NK-92 (cell line): ENCODE measurements around the gene NEDD4L.
"Not testable (repeated sequence)": the region's sequence is repeated elsewhere in the genome, so short reads cannot be mapped to it uniquely, and the experiment has no call there.

Source experiments
- DNase-seq: peaks from one replicate; lab custom pipeline; 2025; ENCODE audit not compliant: unreplicated experiment; lab: John Stamatoyannopoulos, UW

Gene NEDD4L

DNA sequence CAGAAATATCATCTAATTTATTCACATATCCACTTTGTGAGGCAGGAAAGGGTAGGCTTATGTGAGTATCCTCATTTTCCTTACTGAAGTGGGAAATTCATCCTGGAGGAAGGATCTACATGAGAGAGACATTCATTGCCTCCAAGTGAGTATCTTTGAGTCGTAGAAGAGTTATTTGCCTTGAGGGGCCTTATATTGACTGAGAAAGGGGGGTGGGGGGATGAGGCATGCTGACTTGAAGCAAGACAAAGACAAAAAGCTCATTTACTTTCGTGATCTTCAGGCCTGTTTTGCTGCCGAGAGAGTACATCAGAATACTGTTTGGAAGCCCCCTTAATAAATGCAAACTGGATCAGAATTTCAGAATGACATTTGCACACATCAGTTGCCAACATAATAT lies 17.6 kb upstream of the NEDD4L start:
- DNase-seq: no peak

GRCh38 chr18:58026857-58027256 lies 17.2 kb upstream of the NEDD4L start:
- DNase-seq: no peak

- no peak for DNase-seq
Measured at GRCh38 chr18:58027341-58027740, 16.7 kb upstream of the NEDD4L start.

DNA sequence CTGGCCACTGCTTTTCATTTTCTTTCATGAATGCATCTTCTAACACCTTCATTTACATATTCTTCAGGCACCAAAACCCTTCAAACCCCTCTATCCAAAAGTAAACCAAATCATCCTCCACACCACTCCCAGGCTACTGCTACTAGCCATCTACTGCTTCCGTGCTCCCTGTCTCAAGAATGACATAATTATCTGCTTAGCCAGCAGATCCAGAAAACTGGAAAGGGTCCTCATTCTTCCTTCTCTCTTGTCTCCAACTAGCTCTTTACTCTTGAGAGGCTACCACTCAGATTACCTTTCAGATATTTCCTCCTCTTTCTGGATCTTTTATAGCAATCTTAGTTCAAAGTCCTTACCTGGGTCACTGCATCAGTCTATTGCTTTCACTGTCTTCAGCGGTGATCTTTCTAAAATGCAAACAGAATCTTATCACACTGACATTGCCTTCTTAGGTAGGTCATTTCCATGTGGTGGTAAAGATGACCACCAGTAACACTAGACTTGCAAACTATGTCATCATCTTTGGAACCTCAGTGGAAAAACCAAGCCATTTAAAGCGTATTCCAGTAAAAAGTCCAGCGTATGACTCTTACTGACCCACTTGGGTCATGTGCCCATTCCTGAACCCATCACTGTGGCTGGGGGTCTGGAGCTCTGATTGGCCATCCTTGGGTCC lies 15.8 kb upstream of the NEDD4L start:
- DNase-seq: no peak

GRCh38 chr18:58032233-58032632 lies 11.8 kb upstream of the NEDD4L start:
- no peak for DNase-seq

DNA sequence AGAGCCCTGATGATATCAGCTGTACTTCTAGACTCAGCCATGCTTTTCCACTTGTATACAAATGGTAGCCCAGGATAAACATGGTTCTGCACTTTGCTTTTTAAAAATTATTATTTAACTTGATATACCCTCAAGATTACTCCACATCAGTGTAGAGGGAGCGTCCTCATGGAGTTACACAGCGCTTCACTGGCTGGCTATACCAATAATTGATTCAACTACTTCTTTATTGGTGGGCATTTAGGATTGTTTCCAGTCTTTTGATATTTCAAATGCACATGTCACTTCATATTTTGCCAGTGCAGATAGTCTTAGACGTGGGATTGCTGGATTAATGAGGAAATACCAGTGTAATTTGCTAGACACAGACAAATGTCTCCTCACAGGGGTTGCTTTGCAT lies 10.8 kb upstream of the NEDD4L start:
- DNase-seq: no peak

- no peak for DNase-seq
Measured at GRCh38 chr18:58034370-58034769, 9.7 kb upstream of the NEDD4L start.

- no peak for DNase-seq
Measured at GRCh38 chr18:58037163-58037562, 6.9 kb upstream of the NEDD4L start.

- DNase-seq: no peak
Measured at GRCh38 chr18:58038063-58038462, 6.0 kb upstream of the NEDD4L start.

DNA sequence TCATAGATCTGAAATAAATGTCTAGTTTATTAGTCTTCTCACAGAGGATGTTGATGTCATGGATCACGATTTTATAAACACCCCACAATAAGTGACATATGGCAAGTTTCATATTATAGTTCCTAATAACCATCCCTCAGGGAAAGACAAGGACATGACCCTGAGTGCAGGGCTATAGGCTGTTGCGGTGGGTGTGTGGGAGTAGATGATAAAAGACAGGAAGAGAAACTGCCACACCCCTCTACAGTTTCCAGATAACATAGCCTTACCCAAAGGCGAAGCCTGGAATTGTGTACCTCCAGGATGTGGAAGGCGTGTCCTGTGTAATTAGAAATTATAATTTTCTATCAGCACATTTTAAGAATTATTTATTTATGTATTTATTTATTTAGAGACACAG lies 2.4 kb upstream of the NEDD4L start:
- DNase-seq: no peak

DNA sequence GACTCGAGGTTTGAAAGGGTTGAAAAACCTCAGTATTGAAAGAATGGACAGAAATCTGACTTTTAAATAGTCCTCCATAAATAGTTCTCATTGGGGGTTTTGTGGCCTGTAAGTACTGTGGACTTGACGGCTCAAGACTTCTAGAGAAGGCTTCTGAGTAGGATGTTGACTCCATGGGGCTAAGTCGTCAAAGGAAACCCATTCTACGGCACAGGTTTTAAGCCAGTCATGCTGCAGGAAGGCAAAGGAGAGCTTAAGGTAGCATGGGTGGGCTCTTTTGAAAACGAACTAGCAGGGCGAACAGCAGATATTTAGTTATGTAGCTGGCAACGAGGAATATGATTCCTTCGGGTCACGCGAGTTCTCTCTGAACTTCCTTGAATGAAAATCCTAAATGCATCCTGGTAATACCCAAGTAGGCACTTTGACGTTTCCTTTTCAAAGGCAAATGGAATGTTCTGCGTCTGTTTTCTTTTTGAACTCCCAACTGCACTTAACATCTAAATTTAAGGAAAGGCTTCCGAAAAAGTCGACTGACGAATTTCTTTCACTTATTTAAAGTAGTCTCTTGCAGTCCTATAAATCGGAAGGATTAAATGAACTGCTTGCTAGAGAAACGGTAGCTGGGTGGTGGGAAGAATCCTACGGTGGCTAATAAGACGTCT lies 1.1 kb upstream of the NEDD4L start:
- no peak for DNase-seq

DNA sequence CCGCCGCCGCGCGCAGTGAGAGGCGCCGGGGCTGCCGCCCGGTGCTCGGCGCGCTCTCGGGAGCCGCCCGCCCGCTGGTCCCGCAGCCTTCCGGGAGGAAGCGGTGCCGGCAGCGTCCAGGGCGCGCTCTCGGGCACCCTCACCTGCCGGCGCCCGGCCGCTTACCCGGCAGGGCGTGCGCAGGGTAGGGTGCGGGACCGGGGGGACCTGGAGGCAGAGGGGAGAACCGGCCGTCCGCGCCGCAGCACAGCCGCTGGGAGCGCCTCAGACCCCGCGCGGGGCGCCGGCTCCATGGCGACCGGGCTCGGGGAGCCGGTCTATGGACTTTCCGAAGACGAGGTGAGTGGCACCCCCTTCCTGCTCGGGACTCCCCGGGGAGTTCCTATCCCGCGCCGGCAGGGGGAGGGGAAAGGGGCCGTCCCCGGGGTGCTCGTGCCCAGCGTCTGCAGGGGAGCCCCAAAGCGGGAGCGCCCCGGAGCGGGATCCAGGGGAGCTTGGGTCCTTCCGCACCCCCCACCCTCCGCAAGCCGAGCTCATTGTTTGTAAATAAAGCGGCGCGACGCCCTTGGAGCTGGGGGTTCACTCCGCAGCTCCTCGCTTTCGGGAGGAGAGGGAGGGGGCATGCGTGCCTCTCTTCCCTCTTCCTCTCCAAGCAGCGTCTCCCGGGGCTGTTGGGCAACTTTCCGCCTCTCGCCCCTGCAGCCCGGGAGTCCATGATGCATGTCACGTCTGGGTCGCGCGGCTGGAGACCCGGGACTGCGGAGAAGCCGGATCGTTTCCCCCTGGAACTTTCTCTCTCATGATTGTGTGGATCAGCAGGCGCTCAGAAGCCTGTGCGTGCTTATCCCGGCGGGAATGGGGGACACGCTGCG lies 580 bp downstream of the NEDD4L start:
- no peak for DNase-seq

- DNase-seq: no peak
Measured at GRCh38 chr18:58045242-58046092, 1.4 kb downstream of the NEDD4L start.

DNA sequence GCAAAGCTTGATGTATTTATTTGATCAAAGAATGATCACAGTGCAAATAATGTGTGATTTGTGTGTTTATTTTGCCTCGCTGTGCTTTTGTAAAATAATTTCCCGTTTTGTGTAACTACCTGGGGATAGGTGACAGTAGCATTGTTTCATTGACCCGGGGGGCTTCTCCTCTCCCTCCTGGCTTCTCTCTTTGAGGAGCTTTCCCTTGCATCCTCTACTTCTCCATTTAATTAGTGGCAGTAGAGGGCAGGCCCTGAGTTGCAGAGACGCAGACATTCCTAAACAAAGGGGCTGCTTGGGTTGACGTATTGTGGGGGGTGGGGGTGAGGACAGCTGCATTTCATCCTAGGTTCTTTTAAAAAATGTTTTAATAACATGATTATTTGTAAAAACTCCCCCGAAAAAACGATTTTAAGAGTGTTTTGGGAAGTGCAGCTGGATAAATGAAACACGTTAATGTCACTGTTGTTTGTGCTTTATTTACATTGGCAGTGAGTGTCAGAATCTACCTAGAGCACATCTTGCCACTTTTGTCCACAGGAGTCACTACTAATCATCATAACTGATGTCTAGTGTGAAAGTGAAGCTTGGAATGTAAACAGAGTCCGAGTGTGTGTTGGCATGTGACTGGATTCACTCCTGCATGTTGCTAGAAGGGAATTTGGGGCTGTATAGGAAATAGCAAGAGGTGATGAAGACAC lies 2.2 kb downstream of the NEDD4L start:
- no peak for DNase-seq

GRCh38 chr18:58046794-58047555 lies 2.9 kb downstream of the NEDD4L start:
- DNase-seq: no peak

DNA sequence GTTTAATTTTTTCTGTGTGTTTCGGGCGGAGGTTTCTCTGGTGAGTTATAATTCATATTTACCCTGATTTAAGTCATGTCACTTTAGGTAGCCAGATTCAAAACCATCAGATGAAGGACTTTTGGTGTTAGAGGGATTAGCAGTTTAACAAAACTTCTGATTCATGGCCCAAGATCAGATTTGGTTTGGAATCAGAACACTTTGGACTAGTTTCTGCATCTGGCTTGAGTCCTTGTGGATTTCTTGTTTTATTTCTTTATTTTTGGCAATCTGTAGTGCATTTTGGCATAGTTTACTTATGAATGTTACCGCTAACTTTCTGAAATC lies 3.5 kb downstream of the NEDD4L start:
- DNase-seq: no peak

- DNase-seq: no peak
Measured at GRCh38 chr18:58048081-58048642, 4.1 kb downstream of the NEDD4L start.

DNA sequence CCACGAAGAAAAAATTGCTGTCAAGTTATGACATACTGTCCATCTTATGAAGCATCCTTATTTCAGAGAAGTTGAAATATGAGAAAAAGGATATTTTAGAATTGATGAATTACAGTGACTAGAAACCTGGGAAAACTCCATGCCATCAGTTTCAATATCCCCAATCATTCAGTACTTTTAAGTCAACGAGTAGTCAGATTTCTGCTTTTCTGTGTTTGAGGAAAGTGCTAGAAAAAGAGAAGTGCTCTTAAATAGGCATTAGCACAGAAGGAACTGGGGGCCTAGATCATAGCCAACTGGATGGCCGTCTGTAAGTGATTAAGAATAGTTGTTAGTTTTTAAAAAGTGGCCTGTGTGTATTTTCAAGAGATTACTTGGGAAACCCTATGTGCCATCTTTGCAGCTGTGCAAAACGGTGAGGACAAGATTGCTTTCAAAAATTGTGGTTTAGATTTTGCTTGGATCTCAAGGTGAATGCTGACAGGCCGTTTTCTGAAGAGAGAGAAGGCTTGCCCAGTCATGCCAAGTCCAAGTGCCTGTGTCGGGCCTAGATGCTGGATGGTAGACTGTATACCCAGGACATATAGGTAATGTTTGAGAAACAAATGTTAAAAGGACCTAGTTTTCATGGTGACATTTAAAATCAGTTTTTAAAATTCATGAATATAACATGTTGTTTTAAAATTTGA lies 5.1 kb downstream of the NEDD4L start:
- no peak for DNase-seq

GRCh38 chr18:58050963-58051362 lies 6.9 kb downstream of the NEDD4L start:
- not testable (repeated sequence) for DNase-seq
